Measurements from ENCODE around the gene ARMC2.

GRCh38 chr6:108944071-108944470 is 95.8 kb downstream of the ARMC2 start:
- TF ChIP-seq POLR2AphosphoS5 (IDR thresholded peaks at IDR 0.05; ENCODE audit: borderline replicate concordance, low read depth, low read length) = no peak
- TF ChIP-seq EZH2 (IDR thresholded peaks at IDR 0.05) = no peak
- TF ChIP-seq FOXP2 (optimal IDR thresholded peaks at IDR 0.05; ENCODE audit: control extremely low read depth, extremely low read length, insufficient read depth) = no peak
